ENCODE measurements around the gene ZNF385B.

ZNF385B gene

GRCh38 chr2:179856205-179856604 lies 5.2 kb downstream of the ZNF385B start:
- no peak for DNase-seq (ENCODE audit: low spot score)

- DNase-seq (ENCODE audit: low spot score): no peak
These were observed 5.7 kb downstream of the ZNF385B start for GRCh38 chr2:179855673-179856072.

- DNase-seq (ENCODE audit: low spot score): no peak
These were observed 6.5 kb downstream of the ZNF385B start for GRCh38 chr2:179854891-179855290.

- DNase-seq (ENCODE audit: low spot score): no peak
These were observed 8.3 kb downstream of the ZNF385B start for GRCh38 chr2:179853108-179853507.

GRCh38 chr2:179850188-179850587 lies 11.2 kb downstream of the ZNF385B start:
- DNase-seq (ENCODE audit: low spot score): no peak

GRCh38 chr2:179849719-179850118 lies 11.7 kb downstream of the ZNF385B start:
- no peak for DNase-seq (ENCODE audit: low spot score)

- DNase-seq (ENCODE audit: low spot score): no peak
These were observed 17.9 kb downstream of the ZNF385B start for GRCh38 chr2:179843541-179843940.

- no peak for DNase-seq (ENCODE audit: low spot score)
These were observed 18.8 kb downstream of the ZNF385B start for GRCh38 chr2:179842498-179843153.

- no peak for DNase-seq (ENCODE audit: low spot score)
These were observed 20.6 kb downstream of the ZNF385B start for GRCh38 chr2:179840840-179841239.

- DNase-seq (ENCODE audit: low spot score): no peak
These were observed 24.0 kb downstream of the ZNF385B start for GRCh38 chr2:179837408-179837807.

- DNase-seq (ENCODE audit: low spot score): no peak
These were observed 31.2 kb downstream of the ZNF385B start for GRCh38 chr2:179830043-179830787.

- no peak for DNase-seq (ENCODE audit: low spot score)
These were observed 35.1 kb downstream of the ZNF385B start for GRCh38 chr2:179826297-179826696.

- no peak for DNase-seq (ENCODE audit: low spot score)
These were observed 35.9 kb downstream of the ZNF385B start for GRCh38 chr2:179825494-179825893.

- DNase-seq (ENCODE audit: low spot score): no peak
These were observed 36.5 kb downstream of the ZNF385B start for GRCh38 chr2:179824961-179825360.

GRCh38 chr2:179822540-179822939 lies 38.9 kb downstream of the ZNF385B start:
- DNase-seq (ENCODE audit: low spot score): no peak

GRCh38 chr2:179818546-179818945 lies 42.9 kb downstream of the ZNF385B start:
- DNase-seq (ENCODE audit: low spot score): no peak

GRCh38 chr2:179817181-179817841 lies 44.1 kb downstream of the ZNF385B start:
- no peak for DNase-seq (ENCODE audit: low spot score)

- no peak for DNase-seq (ENCODE audit: low spot score)
These were observed 47.4 kb downstream of the ZNF385B start for GRCh38 chr2:179814050-179814449.

GRCh38 chr2:179812501-179812900 lies 48.9 kb downstream of the ZNF385B start:
- no peak for DNase-seq (ENCODE audit: low spot score)

GRCh38 chr2:179811042-179811441 lies 50.4 kb downstream of the ZNF385B start:
- no peak for DNase-seq (ENCODE audit: low spot score)

- no peak for DNase-seq (ENCODE audit: low spot score)
These were observed 51.8 kb downstream of the ZNF385B start for GRCh38 chr2:179809606-179810005.

GRCh38 chr2:179805001-179805400 lies 56.4 kb downstream of the ZNF385B start:
- DNase-seq (ENCODE audit: low spot score): no peak

- no peak for DNase-seq (ENCODE audit: low spot score)
These were observed 57.2 kb downstream of the ZNF385B start for GRCh38 chr2:179804206-179804605.

Data from pons (tissue), 1 donor.